H9 (cell line): ENCODE data around the gene HMG20B. TPM values are rescaled to one million over a fixed set of nuclear protein-coding genes. Genes with fewer than 3 reads are reported as not detected.
A peak's percentile ranks its signal among the peaks of the same experiment; 100 is the strongest.

Source experiments
- DNase-seq: peaks from one replicate; pipeline ENCODE4 v3.0.0-alpha.2; 2017
- H2AFZ ChIP-seq: one replicate; pipeline ENCODE4 v1.6.1; 2013; ENCODE audit warnings: mild to moderate bottlenecking, low read length, control low read depth, moderate library complexity
- H2AK5ac ChIP-seq: 2 replicates; pipeline ENCODE4 v1.6.1; 2013; ENCODE audit warnings: low read length, control low read depth, mixed read lengths; ENCODE audit not compliant: insufficient read length
- H2BK120ac ChIP-seq: one replicate; pipeline ENCODE4 v1.6.1; 2013; ENCODE audit warnings: low read depth, mild to moderate bottlenecking, low read length, control low read depth, inconsistent platforms; ENCODE audit not compliant: poor library complexity, severe bottlenecking
- H2BK12ac ChIP-seq: 2 replicates; pipeline ENCODE4 v1.6.1; 2013; ENCODE audit warnings: low read length, control low read depth, mixed read lengths, low read depth; ENCODE audit not compliant: insufficient read length
- H2BK15ac ChIP-seq: 2 replicates; pipeline ENCODE4 v1.6.1; 2013; ENCODE audit warnings: low read depth, low read length, control low read depth
- H2BK20ac ChIP-seq: one replicate; pipeline ENCODE4 v1.6.1; 2013; ENCODE audit warnings: low read depth, mild to moderate bottlenecking, low read length, control low read depth, inconsistent platforms; ENCODE audit not compliant: poor library complexity, severe bottlenecking
- H2BK5ac ChIP-seq: 2 replicates; pipeline ENCODE4 v1.6.1; 2013; ENCODE audit warnings: low read length, control low read depth, mixed read lengths; ENCODE audit not compliant: insufficient read length
- H3K14ac ChIP-seq: 2 replicates; pipeline ENCODE4 v1.6.1; 2013; ENCODE audit warnings: low read length, control low read depth; ENCODE audit not compliant: insufficient read depth
- H3K18ac ChIP-seq: 2 replicates; pipeline ENCODE4 v1.6.1; 2013; ENCODE audit warnings: low read depth, mild to moderate bottlenecking, mixed read lengths, low read length, control low read depth; ENCODE audit not compliant: insufficient read length
- H3K23ac ChIP-seq: 2 replicates; pipeline ENCODE4 v1.6.1; 2013; ENCODE audit warnings: low read length, control low read depth, mixed read lengths, low read depth; ENCODE audit not compliant: insufficient read length
- H3K23me2 ChIP-seq: 2 replicates; pipeline ENCODE4 v1.6.1; 2013; ENCODE audit warnings: low read depth, mild to moderate bottlenecking, mixed read lengths, low read length, control low read depth; ENCODE audit not compliant: insufficient read length, poor library complexity, severe bottlenecking
- H3K27ac ChIP-seq: 2 replicates; pipeline ENCODE4 v1.5.1; 2013; ENCODE audit warnings: low read length, control low read depth, mixed read lengths, low read depth; ENCODE audit not compliant: insufficient read length
- H3K27me3 ChIP-seq: 2 replicates; pipeline ENCODE4 v1.6.1; 2013; ENCODE audit warnings: low read length, control low read depth, inconsistent platforms; ENCODE audit not compliant: insufficient read depth
- H3K4ac ChIP-seq: 2 replicates; pipeline ENCODE4 v1.6.1; 2013; ENCODE audit warnings: low read depth, mild to moderate bottlenecking, control low read depth, inconsistent platforms, low read length, moderate library complexity
- H3K4me1 ChIP-seq: 2 replicates; pipeline ENCODE4 v1.6.1; 2013; ENCODE audit warnings: low read length, control low read depth, inconsistent platforms; ENCODE audit not compliant: insufficient read depth
- H3K4me2 ChIP-seq: 2 replicates; pipeline ENCODE4 v1.6.1; 2013; ENCODE audit warnings: low read length, control low read depth, mixed read lengths; ENCODE audit not compliant: insufficient read length, insufficient read depth
- H3K56ac ChIP-seq: 2 replicates; pipeline ENCODE4 v1.6.1; 2013; ENCODE audit warnings: low read depth, mild to moderate bottlenecking, mixed read lengths, low read length, control low read depth; ENCODE audit not compliant: insufficient read length
- H3K79me1 ChIP-seq: 2 replicates; pipeline ENCODE4 v1.6.1; 2013; ENCODE audit warnings: low read depth, mild to moderate bottlenecking, moderate library complexity, low read length, control low read depth, inconsistent platforms; ENCODE audit not compliant: insufficient read depth, poor library complexity, severe bottlenecking
- H3K79me2 ChIP-seq: 2 replicates; pipeline ENCODE4 v1.6.1; 2013; ENCODE audit warnings: low read length, control low read depth, inconsistent platforms; ENCODE audit not compliant: insufficient read depth
- H3K9ac ChIP-seq: 2 replicates; pipeline ENCODE4 v1.6.1; 2013; ENCODE audit warnings: low read length, control low read depth, mixed read lengths; ENCODE audit not compliant: insufficient read length; ENCODE audit errors: extremely low read depth
- H3K9me3 ChIP-seq: one replicate; pipeline ENCODE4 v1.6.1; 2013; ENCODE audit warnings: low read depth, low read length, inconsistent platforms; ENCODE audit not compliant: control insufficient read depth
- H3T11ph ChIP-seq: one replicate; pipeline ENCODE4 v1.6.1; 2013; ENCODE audit warnings: mild to moderate bottlenecking, low read length, control low read depth, inconsistent platforms
- H4K20me1 ChIP-seq: one replicate; pipeline ENCODE4 v1.6.1; 2013; ENCODE audit not compliant: control insufficient read depth, insufficient read length, insufficient read depth
- H4K5ac ChIP-seq: 2 replicates; pipeline ENCODE4 v1.6.1; 2013; ENCODE audit warnings: low read depth, mild to moderate bottlenecking, mixed read lengths, low read length, control low read depth; ENCODE audit not compliant: insufficient read length
- H4K8ac ChIP-seq: replicated peaks from 2 replicates; pipeline ENCODE4 v1.6.1; 2013; ENCODE audit warnings: low read length, control low read depth, mixed read lengths, low read depth; ENCODE audit not compliant: insufficient read length
- H4K91ac ChIP-seq: 2 replicates; pipeline ENCODE4 v1.6.1; 2013; ENCODE audit warnings: low read depth, mild to moderate bottlenecking, moderate library complexity, mixed read lengths, low read length, control low read depth; ENCODE audit not compliant: insufficient read length
- H3K27ac Mint-ChIP-seq, 3 experiments: 2 replicates in 2 of 3; 3 replicates in 1 of 3; pipeline ENCODE4 v1.8.0; 2020 to 2021; ENCODE audit warnings: mixed read lengths in 3 of 3, mild to moderate bottlenecking in 1 of 3, moderate library complexity in 1 of 3
- H3K27me3 Mint-ChIP-seq: 2 replicates; pipeline ENCODE4 v1.8.0; 2021; ENCODE audit warnings: low read depth, mild to moderate bottlenecking, moderate library complexity, mixed read lengths
- H3K36me3 Mint-ChIP-seq, 3 experiments: 2 replicates in 2 of 3; 3 replicates in 1 of 3; pipeline ENCODE4 v1.8.0; 2020 to 2021; ENCODE audit warnings: low read depth in 3 of 3, mixed read lengths in 3 of 3; ENCODE audit not compliant: insufficient read depth in 1 of 3
- H3K4me1 Mint-ChIP-seq, 2 experiments: 2 replicates each; pipeline ENCODE4 v1.8.0; 2020; ENCODE audit warnings: mixed read lengths in 2 of 2
- H3K4me3 Mint-ChIP-seq, 2 experiments: 2 replicates in 1 of 2; 3 replicates in 1 of 2; pipeline ENCODE4 v1.8.0; 2020 to 2021; ENCODE audit warnings: mild to moderate bottlenecking in 2 of 2, mixed read lengths in 2 of 2, moderate library complexity in 1 of 2
- H3K9me3 Mint-ChIP-seq, 2 experiments: 2 replicates in 1 of 2; 3 replicates in 1 of 2; pipeline ENCODE4 v1.8.0; 2020; ENCODE audit warnings: mild to moderate bottlenecking in 2 of 2, mixed read lengths in 2 of 2, moderate library complexity in 1 of 2
- WGBS: extraction: QIAGEN DNeasy Blood & Tissue Kit; methylation state at CpG from one replicate; pipeline ENCODE4 v1.1.7; 2013; ENCODE audit warnings: missing lambda C conversion rate, low lambda C conversion rate, mixed read lengths; ENCODE audit not compliant: insufficient read length; ENCODE audit errors: extremely low coverage; 5-methylcytosine and 5-hydroxymethylcytosine counted together
- long read RNA-seq: library from polyadenylated mRNA; unstranded; transcript quantifications from one replicate; pipeline ENCODE4 v2.0.0, GENCODE V29; 2020
- total RNA-seq: library from RNA; stranded (reverse); gene quantifications from 2 replicates; pipeline ENCODE4 v1.2.1, GENCODE V29; 2021
- TF ChIP-seq, protein P1 (sequence below): fragments of 200-600 bp; sonication (generic); conservative IDR thresholded peaks from 3 replicates; pipeline ENCODE4 v1.8.0; 2021; ENCODE audit warnings: antibody characterized with exemption, mild to moderate bottlenecking

Gene HMG20B
- 58.1 and 58.9 TPM in 2 replicates for total RNA-seq
- long read RNA-seq, transcript HMG20B-202 (10 exons, 1,596 nt), result major isoform, 356 of 447 reads
- long read RNA-seq, partial matches to known transcripts, result 43 of 447 reads
- long read RNA-seq, other reads (novel, unspliced or antisense), result 47 of 447 reads

DNA sequence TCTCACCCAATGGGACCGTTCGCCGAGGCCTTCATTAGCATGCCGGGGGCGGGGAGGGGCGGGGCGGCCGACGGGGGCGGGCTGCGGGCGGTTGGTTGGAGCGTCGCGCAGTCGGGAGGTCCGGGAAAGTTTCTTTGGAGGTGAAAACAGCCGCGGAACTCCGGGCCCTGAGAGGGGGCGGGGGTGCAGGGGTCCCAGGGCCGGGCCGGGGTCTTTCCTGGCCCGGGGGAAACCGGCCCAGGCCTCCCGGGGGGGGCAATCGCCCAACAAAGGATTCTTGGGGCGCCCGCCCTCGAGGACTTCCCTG, at the start of gene HMG20B:
TSS of gene HMG20B (plus strand) at position 90 of the 307 bp plus-strand sequence. CDS start 366 bp downstream, outside the sequence.
- peaks cover 13 to 24% of the 10 kb centered on the region in 2 experiments for H3K4me1 Mint-ChIP-seq
- H4K20me1 ChIP-seq, result no peaks in the 10 kb centered on the region
- H2AK5ac ChIP-seq, result no peak within 1 kb of the TSS
- WGBS, result no CpG with 5 or more reads among the region's 30 CpGs
- H4K8ac ChIP-seq, result no peak within 1 kb of the TSS
- no peaks in the 10 kb centered on the region for H3K4me1 ChIP-seq
- H3K27ac Mint-ChIP-seq, result peak within 1 kb of the TSS in 1 of 3 experiments; percentile 31; a peak in 2 of 7 replicates
- H2BK5ac ChIP-seq, result no peak within 1 kb of the TSS
- H3K27me3 Mint-ChIP-seq, result peaks cover 6% of the 10 kb centered on the region
- H3K27me3 ChIP-seq, result no peaks in the 10 kb centered on the region
- no peak within 1 kb of the TSS for H3K14ac ChIP-seq
- peak within 1 kb of the TSS; percentile 4 for H3K9ac ChIP-seq
- no peaks in the 10 kb centered on the region for H3K79me1 ChIP-seq
- no peak within 1 kb of the TSS for H2BK20ac ChIP-seq
- H2BK15ac ChIP-seq, result no peak within 1 kb of the TSS
- H3T11ph ChIP-seq, result no peak within 1 kb of the TSS
- TF ChIP-seq, protein P1, sequence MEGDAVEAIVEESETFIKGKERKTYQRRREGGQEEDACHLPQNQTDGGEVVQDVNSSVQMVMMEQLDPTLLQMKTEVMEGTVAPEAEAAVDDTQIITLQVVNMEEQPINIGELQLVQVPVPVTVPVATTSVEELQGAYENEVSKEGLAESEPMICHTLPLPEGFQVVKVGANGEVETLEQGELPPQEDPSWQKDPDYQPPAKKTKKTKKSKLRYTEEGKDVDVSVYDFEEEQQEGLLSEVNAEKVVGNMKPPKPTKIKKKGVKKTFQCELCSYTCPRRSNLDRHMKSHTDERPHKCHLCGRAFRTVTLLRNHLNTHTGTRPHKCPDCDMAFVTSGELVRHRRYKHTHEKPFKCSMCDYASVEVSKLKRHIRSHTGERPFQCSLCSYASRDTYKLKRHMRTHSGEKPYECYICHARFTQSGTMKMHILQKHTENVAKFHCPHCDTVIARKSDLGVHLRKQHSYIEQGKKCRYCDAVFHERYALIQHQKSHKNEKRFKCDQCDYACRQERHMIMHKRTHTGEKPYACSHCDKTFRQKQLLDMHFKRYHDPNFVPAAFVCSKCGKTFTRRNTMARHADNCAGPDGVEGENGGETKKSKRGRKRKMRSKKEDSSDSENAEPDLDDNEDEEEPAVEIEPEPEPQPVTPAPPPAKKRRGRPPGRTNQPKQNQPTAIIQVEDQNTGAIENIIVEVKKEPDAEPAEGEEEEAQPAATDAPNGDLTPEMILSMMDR, result no peak
- H3K23me2 ChIP-seq, result peaks cover 9% of the 10 kb centered on the region
- DNase-seq, result no peak
- no peaks in the 10 kb centered on the region; a peak in 1 of 5 replicates for H3K9me3 Mint-ChIP-seq
- no peak within 1 kb of the TSS for H2BK12ac ChIP-seq
- no peak within 1 kb of the TSS for H4K91ac ChIP-seq
- no peaks in the 10 kb centered on the region for H3K79me2 ChIP-seq
- H3K36me3 Mint-ChIP-seq, result peaks cover 8 to 10% (median 9%) of the 10 kb centered on the region in 3 experiments
- H3K18ac ChIP-seq, result peak within 1 kb of the TSS; percentile 38
- no peak within 1 kb of the TSS for H2BK120ac ChIP-seq
- no peak within 1 kb of the TSS for H3K23ac ChIP-seq
- peak within 1 kb of the TSS; percentile 73 to 87 for H3K4me3 Mint-ChIP-seq
- H2AFZ ChIP-seq, result no peak within 1 kb of the TSS
- H3K9me3 ChIP-seq, result no peaks in the 10 kb centered on the region
- H3K4ac ChIP-seq, result no peak within 1 kb of the TSS
- no peak within 1 kb of the TSS for H3K56ac ChIP-seq
- H3K27ac ChIP-seq, result no peak within 1 kb of the TSS
- H4K5ac ChIP-seq, result no peak within 1 kb of the TSS
- H3K4me2 ChIP-seq, result peak within 1 kb of the TSS; percentile 66
